HepG2 (cell line): Measurements from ENCODE around the gene C1QTNF5. TPM values are rescaled to one million over a fixed set of nuclear protein-coding genes. Genes with fewer than 3 reads are reported as not detected.

ENCODE experiments used
- ATAC-seq: fragments of 200-7000 bp; cut with Tn5 transposase; 3 replicates; pipeline ENCODE4 v1.9.1; 2020; ENCODE audit warnings: mild to moderate bottlenecking, moderate library complexity
- BruUV-seq: library from RNA; stranded (reverse); fragments of 400-500 nt; replicated peaks from 2 replicates; lab custom pipeline; 2021; lab: Mats Ljungman, UMichigan
- CTCF ChIA-PET: fragments of 300-600 bp; formaldehyde crosslinking; extraction: SDS; loops from one replicate; lab custom pipeline; 2021; ENCODE audit warnings: low total read pairs, inconsistent platforms, low intra/inter-chr PET ratio; lab: Yijun Ruan, JAX
- POLR2A ChIA-PET: fragments of 350-600 bp; sonication (Branson Sonifier 250); formaldehyde crosslinking; loops from one replicate; lab custom pipeline; 2020; ENCODE audit warnings: antibody characterized with exemption, inconsistent platforms; lab: Yijun Ruan, JAX
- DNase-seq: peaks from one replicate; pipeline ENCODE4 v3.0.0-alpha.2; 2015; ENCODE audit warnings: low spot score
- FAIRE-seq: peaks from 3 replicates; lab custom pipeline; 2011; peaks lifted over from hg19 to GRCh38; lab: Jason Lieb, UNC
- H2AFZ ChIP-seq: one replicate; pipeline ENCODE4 v1.6.1; 2011; ENCODE audit warnings: low read length, inconsistent platforms
- H3K27ac ChIP-seq: fragments of 300-600 bp; 3 replicates; pipeline ENCODE4 v1.8.0; 2011; ENCODE audit warnings: mixed run types, mild to moderate bottlenecking, mixed read lengths, low read length, inconsistent platforms; ENCODE audit not compliant: insufficient read depth; ENCODE audit errors: extremely low read length
- H3K27me3 ChIP-seq, 2 experiments: fragments of 200-600 bp in 1 of 2; 2 replicates in 1 of 2; 3 replicates in 1 of 2; pipeline versions ENCODE4 v1.6.0 to v1.8.0; 2011; ENCODE audit warnings: low read length in 2 of 2, mild to moderate bottlenecking in 2 of 2, moderate library complexity in 2 of 2, inconsistent platforms in 1 of 2; ENCODE audit not compliant: insufficient read depth in 2 of 2, control insufficient read depth in 1 of 2
- H3K36me3 ChIP-seq, 2 experiments: fragments of 200-600 bp in 1 of 2; replicated peaks in 1 of 2; 2 replicates in 1 of 2; 3 replicates in 1 of 2; pipeline versions ENCODE4 v1.5.1 to v1.8.0; 2011; ENCODE audit warnings: low read length in 2 of 2, inconsistent platforms in 1 of 2; ENCODE audit not compliant: insufficient read depth in 2 of 2, control insufficient read depth in 1 of 2
- H3K4me1 ChIP-seq: 2 replicates; pipeline ENCODE4 v1.5.1; 2012; ENCODE audit warnings: low read length, inconsistent platforms; ENCODE audit not compliant: insufficient read depth
- H3K4me2 ChIP-seq: 2 replicates; pipeline ENCODE4 v1.6.0; 2011; ENCODE audit warnings: low read depth, low read length, inconsistent platforms
- H3K4me3 ChIP-seq, 3 experiments: fragments of 200-600 bp in 1 of 3; sonication (generic), shearing (Covaris generic) in 1 of 3; replicated peaks in 1 of 3; 2 replicates each; pipeline ENCODE4 v1.5.1; 2011 to 2016; ENCODE audit warnings: low read length in 3 of 3, inconsistent platforms in 2 of 3, low read depth in 2 of 3, mild to moderate bottlenecking in 2 of 3, control low read depth in 1 of 3, mixed read lengths in 1 of 3; ENCODE audit not compliant: insufficient read depth in 1 of 3
- H3K79me2 ChIP-seq: one replicate; pipeline ENCODE4 v1.6.1; 2011; ENCODE audit warnings: low read length, inconsistent platforms; ENCODE audit not compliant: insufficient read depth
- H3K9ac ChIP-seq: 2 replicates; pipeline ENCODE4 v1.6.0; 2011; ENCODE audit warnings: mild to moderate bottlenecking, low read depth, low read length, inconsistent platforms; ENCODE audit not compliant: insufficient read depth
- H3K9me3 ChIP-seq: 2 replicates; pipeline ENCODE4 v1.5.1; 2012; ENCODE audit warnings: mild to moderate bottlenecking, low read length
- H4K20me1 ChIP-seq: 2 replicates; pipeline ENCODE4 v1.6.0; 2011; ENCODE audit warnings: inconsistent platforms, mild to moderate bottlenecking, low read length, moderate library complexity; ENCODE audit not compliant: insufficient read depth
- AHR ChIP-seq: IDR thresholded peaks from 2 replicates; pipeline ENCODE4 v1.6.1; 2018; ENCODE audit warnings: missing genetic modification reagents, missing compliant biosample characterization
- BRD4 ChIP-seq: sonication (generic); formaldehyde crosslinking; IDR thresholded peaks from 2 replicates; pipeline ENCODE4 v1.4.0; 2020; ENCODE audit warnings: missing genetic modification reagents
- CENPX ChIP-seq: sonication (generic); formaldehyde crosslinking; IDR thresholded peaks from 2 replicates; pipeline ENCODE4 v1.9.0; 2021; ENCODE audit warnings: mild to moderate bottlenecking, missing genetic modification reagents, moderate library complexity
- MZF1 ChIP-seq: sonication (generic); formaldehyde crosslinking; IDR thresholded peaks from 2 replicates; pipeline ENCODE4 v1.8.1; 2023; ENCODE audit warnings: mild to moderate bottlenecking, missing genetic modification reagents, borderline replicate concordance
- NFATC3 ChIP-seq: sonication (generic); formaldehyde crosslinking; IDR thresholded peaks from 2 replicates; pipeline ENCODE4 v1.5.1; 2020; ENCODE audit warnings: mild to moderate bottlenecking, missing genetic modification reagents
- NR2F1 ChIP-seq, 2 experiments: fragments of 450-650 bp in 1 of 2; formaldehyde crosslinking in 1 of 2; IDR thresholded peaks; 2 replicates each; pipeline versions ENCODE4 v1.5.0 to v1.6.1; 2016 to 2020; ENCODE audit warnings: mild to moderate bottlenecking in 1 of 2, missing compliant biosample characterization in 1 of 2, missing genetic modification reagents in 1 of 2, moderate library complexity in 1 of 2
- REL ChIP-seq: sonication (generic); formaldehyde crosslinking; conservative IDR thresholded peaks from 2 replicates; pipeline ENCODE4 v1.8.0; 2022; ENCODE audit warnings: mild to moderate bottlenecking, missing genetic modification reagents, moderate library complexity
- SATB2 ChIP-seq: sonication (generic); formaldehyde crosslinking; IDR thresholded peaks from 2 replicates; pipeline ENCODE4 v1.5.0; 2020; ENCODE audit warnings: missing genetic modification reagents
- SNAPC4 ChIP-seq: sonication (generic); formaldehyde crosslinking; IDR thresholded peaks from 2 replicates; pipeline ENCODE4 v1.4.0; 2020; ENCODE audit warnings: mild to moderate bottlenecking, missing genetic modification reagents
- ZBTB33 ChIP-seq: sonication (generic); formaldehyde crosslinking; IDR thresholded peaks from 2 replicates; pipeline ENCODE4 v1.4.0; 2020; ENCODE audit warnings: missing genetic modification reagents
- ZFY ChIP-seq: sonication (generic); formaldehyde crosslinking; IDR thresholded peaks from 2 replicates; pipeline ENCODE4 v1.4.0; 2020; ENCODE audit warnings: missing genetic modification reagents
- ZKSCAN5 ChIP-seq: sonication (generic); formaldehyde crosslinking; IDR thresholded peaks from 2 replicates; pipeline ENCODE4 v1.5.1; 2020; ENCODE audit warnings: mild to moderate bottlenecking, missing genetic modification reagents
- ZNF234 ChIP-seq: sonication (generic); formaldehyde crosslinking; conservative IDR thresholded peaks from 2 replicates; pipeline ENCODE4 v1.5.1; 2020; ENCODE audit warnings: mild to moderate bottlenecking, missing genetic modification reagents
- ZNF367 ChIP-seq: sonication (generic); formaldehyde crosslinking; IDR thresholded peaks from 2 replicates; pipeline ENCODE4 v1.4.0; 2020; ENCODE audit warnings: missing genetic modification reagents, borderline replicate concordance
- ZNF484 ChIP-seq: sonication (generic); formaldehyde crosslinking; IDR thresholded peaks from 2 replicates; pipeline ENCODE4 v1.5.1; 2020; ENCODE audit warnings: mild to moderate bottlenecking, low read depth, missing genetic modification reagents, borderline replicate concordance
- ZNF710 ChIP-seq: sonication (generic); formaldehyde crosslinking; IDR thresholded peaks from 2 replicates; pipeline ENCODE4 v1.5.0; 2020; ENCODE audit warnings: mild to moderate bottlenecking, missing genetic modification reagents, borderline replicate concordance
- ZNF878 ChIP-seq: sonication (generic); formaldehyde crosslinking; IDR thresholded peaks from 2 replicates; pipeline ENCODE4 v1.8.1; 2023; ENCODE audit warnings: mild to moderate bottlenecking, missing genetic modification reagents, moderate library complexity
- WGBS: methylation state at CpG from one replicate; pipeline ENCODE4 v1.1.6; 2017; ENCODE audit warnings: low lambda C conversion rate; 5-methylcytosine and 5-hydroxymethylcytosine counted together
- in situ Hi-C: cut with HindIII; loops from 2 replicates; pipeline ENCODE4 v1.10.0; 2017; ENCODE audit warnings: low pct_unique_long_range_greater_than_20kb; ENCODE audit not compliant: extremely low pct_ligation_motif_present
- intact Hi-C: fragments of 100-400 bp; cut with micrococcal nuclease; formaldehyde crosslinking; loops from one replicate; pipeline ENCODE4 v1.10.0; 2022; ENCODE audit not compliant: unreplicated experiment
- polyA plus RNA-seq, 8 experiments: library from polyadenylated mRNA; depleted of rRNA in 3 of 8; stranded (reverse) in 7 of 8; unstranded in 1 of 8; fragments of >200 nt; fragmentation: Illumina TruSeq in 4 of 8; extraction: Trizol in 4 of 8; gene quantifications; 2 replicates each; pipeline versions ENCODE4 v1.2.1 to v1.2.3, GENCODE V29; 2011 to 2016; ENCODE audit warnings: low read depth in 4 of 8, missing spikeins in 1 of 8, mixed read lengths in 1 of 8; ENCODE audit not compliant: insufficient read depth in 1 of 8
- total RNA-seq, 5 experiments: library from RNA; depleted of rRNA; stranded (reverse); fragments of >200 nt; fragmentation: Illumina TruSeq; extraction: Trizol; gene quantifications; 2 replicates each; pipeline ENCODE4 v1.2.3, GENCODE V29; 2016; ENCODE audit warnings: low read depth in 1 of 5

The C1QTNF5 gene
- total and polyA plus RNA-seq, 2 of the 13 experiments (the other 11 are each of a cell fraction or from before 2014, with no cell fraction given), result 0.86 to 1.2 TPM

GRCh38 chr11:119322360-119322739, 18.3 kb downstream of the C1QTNF5 start:
- FAIRE-seq, result no peak
- Histone ChIP-seq H3K9me3 (no peaks in the 10 kb centered on the region), H3K79me2 (no peaks in the 10 kb centered on the region), H4K20me1 (no peaks in the 10 kb centered on the region), H3K9ac (no peak overlapping the region), H2AFZ (peak overlapping the region; percentile 52), H3K4me2 (peak overlapping the region; percentile 83), H3K4me1 (peaks cover 70% of the 10 kb centered on the region), H3K4me3 (peak overlapping the region in 1 of 3 experiments; percentile 26; a peak in 2 of 6 replicates), H3K36me3 (no peaks in the 10 kb centered on the region), H3K27me3 (no peaks in the 10 kb centered on the region; a peak in 2 of 5 replicates), H3K27ac (no peak overlapping the region)
- no peak for ATAC-seq
- POLR2A ChIA-PET, result interaction anchor here (1.3 to 1.9 kb wide), 4 partner anchors 16 to 59 kb away, joined by 3 to 6 read pairs (median 4); partner anchors contain the start of gene USP2
- in situ Hi-C loops (no loop called here), intact Hi-C loops (loop anchor here (10.0 kb wide), 1 partner anchor 118 kb away; the partner anchor contains the start of gene CBL)
- BruUV-seq, result no TSS peak
- CTCF ChIA-PET, result interaction anchor here (0.9 kb wide), 1 partner anchor 52 kb away, joined by 5 read pairs; no protein-coding TSS in a partner anchor
- WGBS, result 19% methylated on average over 6 of the region's 6 CpGs
- DNase-seq, result no peak
- TF ChIP-seq ZFY (CRISPR knock-in tag) (no peak), BRD4 (CRISPR knock-in tag) (no peak), AHR (CRISPR knock-in tag) (no peak), NFATC3 (CRISPR knock-in tag) (no peak), ZBTB33 (CRISPR knock-in tag) (no peak), SATB2 (CRISPR knock-in tag) (no peak), MZF1 (CRISPR knock-in tag) (no peak), ZNF367 (CRISPR knock-in tag) (no peak), CENPX (CRISPR knock-in tag) (no peak), ZKSCAN5 (CRISPR knock-in tag) (no peak), SNAPC4 (no peak), ZNF710 (CRISPR knock-in tag) (no peak), NR2F1 (CRISPR knock-in tag; IDR thresholded peaks at IDR 0.05) (no peak), ZNF878 (no peak), ZNF484 (CRISPR knock-in tag) (no peak), ZNF234 (CRISPR knock-in tag) (no peak), REL (CRISPR knock-in tag) (no peak)
